Spinal cord (tissue), 10 donors: ENCODE data around the gene INSR. TPM values are rescaled to one million over a fixed set of nuclear protein-coding genes. Genes with fewer than 3 reads are reported as not detected.

ENCODE experiments used
- DNase-seq, 6 donors: peaks; one replicate each; pipeline versions ENCODE4 v3.0.0 to v3.0.0-alpha.2; 2013 to 2015; ENCODE audit warnings: low spot score in 6 of 6, low read depth in 4 of 6
- H3K27ac ChIP-seq: one replicate; pipeline ENCODE4 v1.5.1; 2013; ENCODE audit warnings: low read depth, low read length, control low read depth
- H3K27me3 ChIP-seq: one replicate; pipeline ENCODE4 v1.6.1; 2013; ENCODE audit warnings: low read length; ENCODE audit not compliant: control insufficient read depth, insufficient read depth
- H3K36me3 ChIP-seq: one replicate; pipeline ENCODE4 v1.6.1; 2013; ENCODE audit warnings: low read length; ENCODE audit not compliant: control insufficient read depth, insufficient read depth
- H3K4me1 ChIP-seq: one replicate; pipeline ENCODE4 v1.6.1; 2013; ENCODE audit warnings: low read length; ENCODE audit not compliant: control insufficient read depth, insufficient read depth
- H3K4me3 ChIP-seq: one replicate; pipeline ENCODE4 v1.5.1; 2013; ENCODE audit warnings: low read depth, low read length, control low read depth
- H3K9me3 ChIP-seq: one replicate; pipeline ENCODE4 v1.6.1; 2013; ENCODE audit warnings: low read length; ENCODE audit not compliant: control insufficient read depth, insufficient read depth
- WGBS: methylation state at CpG from one replicate; pipeline ENCODE4 v1.1.5; 2013; ENCODE audit warnings: missing lambda C conversion rate; ENCODE audit not compliant: insufficient coverage; 5-methylcytosine and 5-hydroxymethylcytosine counted together
- polyA plus RNA-seq, 2 donors: library from polyadenylated mRNA; unstranded; fragments of 120-200 nt; gene quantifications; one replicate each; pipeline ENCODE4 v1.2.1, GENCODE V29; 2013; ENCODE audit not compliant: insufficient read length in 2 of 2
- total RNA-seq, 2 donors: library from RNA; depleted of rRNA in 1 of 2; stranded (reverse); fragments of 120-200 nt in 1 of 2; fragments of >200 nt in 1 of 2; gene quantifications; one replicate each; pipeline versions ENCODE4 v1.2.3 to v1.2.4, GENCODE V29; 2013 to 2014
- donor health status: healthy.

The INSR gene
- total and polyA plus RNA-seq, 4 donors, result 15.3 to 47.7 (median 33.2) TPM

DNA sequence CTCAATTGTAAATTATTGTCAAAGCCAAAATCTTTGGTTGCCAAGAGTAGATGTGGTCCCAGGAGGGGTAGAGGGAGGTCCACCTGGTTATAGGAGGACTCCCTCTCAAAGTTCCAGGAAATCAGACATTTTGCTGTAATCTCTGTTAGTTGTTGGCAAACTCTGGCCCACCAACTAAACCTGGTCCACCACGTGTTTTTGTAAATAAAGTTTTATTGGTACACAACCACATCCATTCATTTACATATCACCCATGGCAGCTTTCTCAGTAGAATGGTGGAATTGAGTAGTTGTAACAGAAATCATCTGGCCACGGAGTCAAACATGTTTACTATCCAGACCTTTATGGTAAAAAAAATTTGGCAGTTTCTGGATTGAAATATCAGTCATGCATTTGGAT is 154.1 kb downstream of the INSR start:
- DNase-seq, result no peak
- 100% methylated on average over 1 of the region's 2 CpGs for WGBS

DNA sequence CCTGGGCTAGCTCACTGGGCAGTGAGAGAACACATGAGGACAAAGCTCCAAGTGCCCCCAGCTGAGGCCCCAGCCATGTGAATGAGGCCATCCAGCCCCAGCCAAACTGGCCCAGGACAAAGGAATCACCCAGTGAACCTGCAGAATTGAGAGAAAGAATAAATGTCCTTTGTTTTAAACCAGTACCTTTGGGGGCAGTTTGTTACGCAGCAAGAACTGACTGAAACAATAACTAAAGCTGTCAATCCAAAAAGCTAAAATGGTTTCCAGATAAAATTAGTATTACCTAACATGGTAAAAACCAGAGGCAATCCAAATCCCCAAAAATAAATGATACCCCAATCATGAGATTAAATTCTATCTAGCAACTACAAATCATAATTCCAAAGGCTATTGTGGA is 155.1 kb downstream of the INSR start:
- Histone ChIP-seq H3K36me3 (peaks cover 39% of the 10 kb centered on the region), H3K9me3 (no peaks in the 10 kb centered on the region), H3K27me3 (no peaks in the 10 kb centered on the region), H3K27ac (no peak overlapping the region), H3K4me3 (no peak overlapping the region), H3K4me1 (no peaks in the 10 kb centered on the region)
- WGBS, result no CpG with 5 or more reads among the region's 1 CpG
- no peak for DNase-seq

More for the DNA sequence above, 154.1 kb downstream of the INSR start:
- Histone ChIP-seq H3K36me3 (peaks cover 34% of the 10 kb centered on the region), H3K4me1 (no peaks in the 10 kb centered on the region), H3K9me3 (no peaks in the 10 kb centered on the region), H3K4me3 (no peak overlapping the region), H3K27me3 (no peaks in the 10 kb centered on the region), H3K27ac (no peak overlapping the region)

DNA sequence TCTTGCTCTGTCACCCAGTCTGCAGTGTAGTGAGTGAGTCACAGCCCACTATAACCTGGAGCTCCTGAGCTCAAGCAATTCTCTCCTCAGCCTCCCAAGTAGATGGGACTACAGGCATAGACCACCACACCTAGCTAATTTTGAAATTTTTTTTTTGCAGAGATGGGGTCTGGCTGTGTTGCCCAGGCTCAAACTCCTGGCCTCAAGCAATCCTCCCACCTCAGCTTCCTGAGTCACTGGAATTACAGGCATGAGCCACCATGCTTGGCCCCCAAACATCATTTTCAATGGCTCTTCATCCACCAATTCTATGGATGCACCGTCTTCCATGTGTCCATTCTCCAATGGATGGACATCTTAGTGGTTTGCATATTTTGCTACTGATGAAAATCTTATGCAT is 155.8 kb downstream of the INSR start:
- Histone ChIP-seq H3K4me1 (no peaks in the 10 kb centered on the region), H3K9me3 (no peaks in the 10 kb centered on the region), H3K36me3 (peaks cover 39% of the 10 kb centered on the region), H3K27ac (no peak overlapping the region), H3K27me3 (no peaks in the 10 kb centered on the region), H3K4me3 (no peak overlapping the region)
- WGBS, result no CpG with 5 or more reads among the region's 1 CpG
- DNase-seq, result no peak

DNA sequence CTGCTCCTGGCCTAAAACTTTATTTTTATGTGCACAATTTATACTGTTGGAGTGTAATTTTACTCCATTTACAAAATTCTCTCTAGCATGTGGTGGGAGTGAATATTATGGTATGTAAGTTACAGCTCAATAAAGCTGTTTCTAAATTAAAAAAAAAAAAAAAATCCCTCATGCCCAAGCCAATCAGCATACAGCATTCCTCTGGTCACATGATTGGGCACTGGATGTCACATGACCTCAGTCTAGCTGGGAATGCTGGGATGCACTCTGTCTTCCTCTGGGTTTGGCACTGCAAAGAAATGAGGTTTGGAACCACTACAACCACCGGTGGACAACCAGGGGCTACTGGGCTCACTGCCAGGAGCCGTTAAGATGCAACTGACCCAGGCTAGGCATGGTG is 157.1 kb downstream of the INSR start:
- Histone ChIP-seq H3K9me3 (no peaks in the 10 kb centered on the region), H3K4me3 (no peak overlapping the region), H3K27me3 (no peaks in the 10 kb centered on the region), H3K27ac (no peak overlapping the region), H3K36me3 (peaks cover 36% of the 10 kb centered on the region), H3K4me1 (no peaks in the 10 kb centered on the region)
- WGBS, result 80% methylated on average over 1 of the region's 2 CpGs
- DNase-seq, result no peak

DNA sequence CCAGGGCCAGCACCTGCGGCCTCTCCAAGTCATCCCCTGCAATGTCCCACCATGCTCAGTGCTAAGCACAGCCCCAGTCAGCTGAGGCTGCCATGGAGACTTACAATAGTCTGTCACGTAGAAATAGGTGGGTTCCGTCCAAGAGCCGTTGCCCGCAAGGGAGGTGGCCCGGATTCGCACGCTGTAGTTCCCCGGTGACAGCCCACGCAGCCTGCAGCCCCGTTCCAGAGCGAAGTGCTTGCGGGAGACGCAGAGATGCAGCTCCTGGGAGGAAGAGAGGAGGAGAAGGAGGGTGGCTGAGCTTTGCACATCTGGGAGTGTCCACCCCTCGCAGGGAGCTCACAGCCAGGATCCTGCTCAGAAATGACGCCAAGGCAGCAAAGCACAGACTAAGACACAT is 162.2 kb downstream of the INSR start:
- WGBS, result 93% methylated on average over 15 of the region's 16 CpGs

DNA sequence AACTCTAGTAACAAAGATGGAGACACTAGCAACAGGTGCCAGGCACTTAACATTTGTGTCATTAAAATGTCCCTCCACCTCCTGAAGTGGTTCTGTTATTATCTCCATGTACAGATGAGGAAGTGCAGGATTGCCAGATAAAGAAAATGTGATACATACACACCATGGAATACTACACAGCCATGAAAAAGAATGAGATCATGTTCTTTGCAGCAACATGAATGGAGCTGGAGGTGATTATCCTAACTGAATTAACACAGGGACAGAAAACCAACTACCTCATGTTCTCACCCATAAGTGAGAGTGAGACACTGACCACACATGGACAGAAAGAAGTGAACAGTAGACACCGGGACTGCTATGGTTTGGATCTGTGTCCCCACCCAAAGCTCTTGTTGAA is 164.2 kb downstream of the INSR start:
- Histone ChIP-seq H3K9me3 (no peaks in the 10 kb centered on the region), H3K36me3 (peaks cover 57% of the 10 kb centered on the region), H3K27me3 (no peaks in the 10 kb centered on the region), H3K27ac (no peak overlapping the region), H3K4me3 (no peak overlapping the region), H3K4me1 (no peaks in the 10 kb centered on the region)
- no CpG with 5 or more reads among the region's 1 CpG for WGBS
- DNase-seq, result no peak

More for the DNA sequence above, 162.2 kb downstream of the INSR start:
- H3K27me3 ChIP-seq, result no peaks in the 10 kb centered on the region
- peaks cover 40% of the 10 kb centered on the region for H3K36me3 ChIP-seq
- no peaks in the 10 kb centered on the region for H3K4me1 ChIP-seq
- no peak overlapping the region for H3K4me3 ChIP-seq
- no peak for DNase-seq
- H3K27ac ChIP-seq, result no peak overlapping the region
- H3K9me3 ChIP-seq, result no peaks in the 10 kb centered on the region

DNA sequence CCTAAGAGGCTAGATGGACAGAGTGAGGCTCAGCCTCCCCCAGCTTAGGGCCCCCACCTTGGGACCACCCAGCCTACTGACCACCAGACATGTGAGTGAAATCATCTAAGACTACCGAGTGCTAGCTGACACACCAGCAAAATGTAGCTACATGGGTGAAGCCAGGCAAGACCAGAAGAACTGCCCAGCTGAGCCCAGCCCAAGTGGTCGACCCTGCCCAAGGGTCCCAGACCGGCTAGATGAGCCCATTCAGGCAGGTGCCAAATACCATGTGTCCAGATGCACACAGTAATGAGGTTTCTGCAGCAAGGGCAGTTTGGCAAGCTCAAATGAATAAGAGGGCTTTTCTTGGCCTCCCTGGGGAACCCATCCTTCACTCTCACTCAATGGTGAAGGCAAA is 168.1 kb downstream of the INSR start:
- no peaks in the 10 kb centered on the region for H3K4me1 ChIP-seq
- H3K4me3 ChIP-seq, result no peak overlapping the region
- no peak for DNase-seq
- H3K27me3 ChIP-seq, result no peaks in the 10 kb centered on the region
- 100% methylated on average over 3 of the region's 3 CpGs for WGBS
- H3K36me3 ChIP-seq, result peaks cover 59% of the 10 kb centered on the region
- no peak overlapping the region for H3K27ac ChIP-seq
- no peaks in the 10 kb centered on the region for H3K9me3 ChIP-seq

DNA sequence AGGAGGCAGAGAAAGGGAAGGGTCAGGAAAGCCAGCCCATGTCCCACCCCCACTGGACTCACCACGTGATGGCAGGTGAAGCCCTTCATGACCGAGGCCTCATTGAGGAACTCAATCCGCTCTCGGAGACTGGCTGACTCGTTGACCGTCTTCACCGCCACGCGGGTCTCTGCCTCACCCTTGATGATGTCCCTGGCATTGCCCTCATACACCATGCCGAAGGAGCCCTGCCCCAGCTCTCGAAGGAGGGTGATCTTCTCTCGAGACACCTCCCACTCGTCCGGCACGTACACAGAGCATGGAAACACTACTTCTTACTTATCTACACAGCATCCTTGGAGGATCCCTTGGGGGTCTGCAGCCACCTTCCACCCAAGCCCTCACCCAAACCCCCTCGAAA is 169.0 kb downstream of the INSR start:
- WGBS, result 95% methylated on average over 16 of the region's 16 CpGs
- DNase-seq, result no peak
- Histone ChIP-seq H3K9me3 (no peaks in the 10 kb centered on the region), H3K4me1 (no peaks in the 10 kb centered on the region), H3K27me3 (no peaks in the 10 kb centered on the region), H3K27ac (no peak overlapping the region), H3K4me3 (no peak overlapping the region), H3K36me3 (peaks cover 63% of the 10 kb centered on the region)

DNA sequence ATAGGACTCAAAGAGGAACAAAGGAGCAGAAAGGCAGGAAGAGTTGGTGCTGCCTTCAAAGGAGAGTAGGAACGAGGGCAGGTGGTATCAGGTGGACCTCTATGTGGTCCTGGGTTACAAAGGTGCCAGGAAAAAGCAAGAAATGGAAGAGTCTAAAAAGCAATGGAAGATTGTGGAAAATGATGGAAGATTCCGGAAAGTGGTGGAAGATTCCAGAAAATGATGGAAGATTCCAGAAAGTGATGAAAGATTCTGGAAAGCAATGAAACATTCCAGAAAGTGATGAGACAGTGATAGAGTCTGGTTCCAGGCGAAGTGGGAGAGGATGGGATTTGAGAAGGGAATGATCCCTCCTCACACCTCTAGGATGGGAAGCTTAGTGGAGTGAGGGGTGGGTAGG is 169.4 kb downstream of the INSR start:
- no peak for DNase-seq
- Histone ChIP-seq H3K27me3 (no peaks in the 10 kb centered on the region), H3K27ac (no peak overlapping the region), H3K9me3 (no peaks in the 10 kb centered on the region), H3K4me3 (no peak overlapping the region), H3K4me1 (no peaks in the 10 kb centered on the region), H3K36me3 (peaks cover 65% of the 10 kb centered on the region)
- 69% methylated on average over 2 of the region's 3 CpGs for WGBS

DNA sequence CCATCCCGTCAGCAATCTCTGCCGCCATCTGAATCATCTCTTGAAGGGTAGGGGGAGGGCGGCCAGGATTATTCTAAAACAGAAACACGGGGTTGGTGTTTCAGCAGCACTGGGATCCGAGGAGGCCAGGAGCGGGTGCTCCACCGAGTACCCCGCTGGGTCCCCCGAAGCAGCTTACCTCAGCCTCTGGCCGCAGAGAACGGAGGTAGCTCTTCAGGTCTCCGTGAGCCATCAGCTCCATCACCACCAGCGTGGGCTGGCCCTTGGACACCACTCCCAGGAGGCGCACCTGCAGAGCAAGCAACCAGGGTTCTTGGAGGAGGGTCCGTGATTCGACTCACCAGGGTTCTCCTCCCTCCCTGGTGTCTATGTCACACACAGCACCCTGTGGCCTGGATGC is 171.5 kb downstream of the INSR start:
- H3K4me1 ChIP-seq, result no peaks in the 10 kb centered on the region
- H3K27ac ChIP-seq, result no peak overlapping the region
- peaks cover 70% of the 10 kb centered on the region for H3K36me3 ChIP-seq
- over 99% methylated on average over 16 of the region's 16 CpGs for WGBS
- no peak overlapping the region for H3K4me3 ChIP-seq
- no peaks in the 10 kb centered on the region for H3K27me3 ChIP-seq
- no peak for DNase-seq
- no peaks in the 10 kb centered on the region for H3K9me3 ChIP-seq
